ENCODE results near the gene YBEY. TPM values are rescaled to one million over a fixed set of nuclear protein-coding genes. Genes with fewer than 3 reads are reported as not detected.

The YBEY gene
- total RNA-seq, 2 donors from 2014 or later, result 19.6 to 23.3 TPM

- Mint-ChIP-seq H3K27me3 (ENCODE audit: insufficient read depth) (no peaks in the 10 kb centered on the region), H3K36me3 (ENCODE audit: low read depth) (peaks cover 87% of the 10 kb centered on the region), H3K9me3 (no peaks in the 10 kb centered on the region), H3K4me3 (no peak overlapping the region), H3K4me1 (no peaks in the 10 kb centered on the region), H3K27ac (no peak overlapping the region)
- TF ChIP-seq CTCF (conservative IDR thresholded peaks at IDR 0.05), result no peak
- no peak overlapping the region for H3K27ac ChIP-seq (ENCODE audit: low read depth, low read length)
- H3K4me3 ChIP-seq (ENCODE audit: low read length), result no peak overlapping the region
- no peaks in the 10 kb centered on the region for H3K9me3 ChIP-seq (ENCODE audit: control insufficient read depth, low read length)
- 92 to 94% methylated on average over 3 to 4 of the region's 4 CpGs for WGBS, 2 experiments (ENCODE audit: insufficient coverage in 1 of 2, insufficient read length in 1 of 2)
- H3K36me3 ChIP-seq (ENCODE audit: control insufficient read depth, insufficient read depth, low read length), result peaks cover 92% of the 10 kb centered on the region
- DNase-seq, result no peak
- no peak overlapping the region for H3K9ac ChIP-seq (ENCODE audit: extremely low read depth, low read length, poor library complexity, severe bottlenecking)
- no peaks in the 10 kb centered on the region for H3K4me1 ChIP-seq (ENCODE audit: control insufficient read depth, insufficient read depth, low read length)
- H3K27me3 ChIP-seq (ENCODE audit: control insufficient read depth, insufficient read depth, low read length, poor library complexity, severe bottlenecking), result no peaks in the 10 kb centered on the region
Observed at GRCh38 chr21:46252840-46253239, 33.3 kb upstream of the YBEY start.

GRCh38 chr21:46253610-46254124 lies 32.5 kb upstream of the YBEY start:
- WGBS, 2 experiments (ENCODE audit: insufficient coverage in 1 of 2, insufficient read length in 1 of 2), result 89% methylated on average over 7 to 8 of the region's 8 CpGs
- Histone ChIP-seq H3K36me3 (ENCODE audit: control insufficient read depth, insufficient read depth, low read length) (peaks cover 92% of the 10 kb centered on the region), H3K27ac (ENCODE audit: low read depth, low read length) (no peak overlapping the region), H3K4me1 (ENCODE audit: control insufficient read depth, insufficient read depth, low read length) (no peaks in the 10 kb centered on the region), H3K9ac (ENCODE audit: extremely low read depth, low read length, poor library complexity, severe bottlenecking) (no peak overlapping the region), H3K27me3 (ENCODE audit: control insufficient read depth, insufficient read depth, low read length, poor library complexity, severe bottlenecking) (no peaks in the 10 kb centered on the region), H3K4me3 (ENCODE audit: low read length) (no peak overlapping the region), H3K9me3 (ENCODE audit: control insufficient read depth, low read length) (no peaks in the 10 kb centered on the region)
- Mint-ChIP-seq H3K27ac (peak overlapping the region; percentile 65), H3K4me3 (no peak overlapping the region), H3K27me3 (ENCODE audit: insufficient read depth) (no peaks in the 10 kb centered on the region), H3K36me3 (ENCODE audit: low read depth) (peaks cover 88% of the 10 kb centered on the region), H3K4me1 (no peaks in the 10 kb centered on the region), H3K9me3 (no peaks in the 10 kb centered on the region)
- TF ChIP-seq CTCF (conservative IDR thresholded peaks at IDR 0.05), result no peak
- no peak for DNase-seq

DNA sequence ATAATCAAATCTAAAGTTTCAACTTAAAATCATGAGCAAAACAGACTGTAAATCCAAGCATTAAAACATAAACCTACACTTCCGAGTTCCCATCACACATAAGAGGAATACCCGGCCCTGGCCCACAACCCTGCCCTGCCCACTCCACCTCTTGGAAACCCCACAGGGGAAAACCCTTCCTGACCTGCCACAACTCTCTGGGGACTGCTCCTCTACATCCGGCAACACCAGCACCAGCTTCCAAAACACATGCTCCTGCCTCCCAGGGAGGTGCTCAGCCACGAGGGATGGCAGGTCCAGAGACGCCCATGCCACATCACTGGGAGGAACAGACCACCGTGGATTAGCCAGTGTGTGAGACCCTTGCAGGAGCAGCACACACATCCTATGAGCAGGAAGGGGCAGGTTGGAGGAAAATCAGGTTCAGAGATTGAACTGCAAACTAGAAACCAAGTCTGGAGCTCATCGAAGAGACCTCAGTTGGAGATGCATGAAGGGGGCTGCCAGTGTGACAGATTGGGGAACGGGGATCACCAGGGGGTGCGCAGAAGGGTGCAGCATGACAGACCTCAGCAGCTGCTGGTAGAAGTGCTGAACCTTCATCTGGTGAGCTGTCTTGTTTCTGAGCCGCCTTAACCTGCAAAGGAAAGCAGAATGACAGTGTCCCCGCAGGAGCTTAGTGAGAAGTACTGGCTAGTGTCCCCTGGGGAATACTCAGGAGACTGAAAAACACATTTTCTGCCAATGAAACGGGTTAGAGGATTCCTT lies 31.8 kb upstream of the YBEY start:
- H3K4me1 ChIP-seq (ENCODE audit: control insufficient read depth, insufficient read depth, low read length), result no peaks in the 10 kb centered on the region
- no peak overlapping the region for H3K27ac ChIP-seq (ENCODE audit: low read depth, low read length)
- Mint-ChIP-seq H3K9me3 (no peaks in the 10 kb centered on the region), H3K4me1 (no peaks in the 10 kb centered on the region), H3K36me3 (ENCODE audit: low read depth) (peaks cover 87% of the 10 kb centered on the region), H3K27me3 (ENCODE audit: insufficient read depth) (no peaks in the 10 kb centered on the region), H3K4me3 (no peak overlapping the region), H3K27ac (no peak overlapping the region)
- no peak for DNase-seq
- H3K9ac ChIP-seq (ENCODE audit: extremely low read depth, low read length, poor library complexity, severe bottlenecking), result no peak overlapping the region
- H3K9me3 ChIP-seq (ENCODE audit: control insufficient read depth, low read length), result no peaks in the 10 kb centered on the region
- no peak for TF ChIP-seq CTCF (conservative IDR thresholded peaks at IDR 0.05)
- WGBS, 2 experiments (ENCODE audit: insufficient coverage in 1 of 2, insufficient read length in 1 of 2), result 93 to 95% methylated on average over 10 to 12 of the region's 12 CpGs
- H3K27me3 ChIP-seq (ENCODE audit: control insufficient read depth, insufficient read depth, low read length, poor library complexity, severe bottlenecking), result no peaks in the 10 kb centered on the region
- H3K36me3 ChIP-seq (ENCODE audit: control insufficient read depth, insufficient read depth, low read length), result peaks cover 90% of the 10 kb centered on the region
- no peak overlapping the region for H3K4me3 ChIP-seq (ENCODE audit: low read length)

Data from endodermal cell (in vitro differentiated cells).